GM12892 (cell line): Measurements from ENCODE around the gene ANKRD63.

Source experiments
- POLR2A ChIP-seq: IDR thresholded peaks from 2 replicates; pipeline ENCODE4 v1.6.1; 2011; ENCODE audit warnings: low read depth, low read length, control low read depth
- POLR2AphosphoS5 ChIP-seq: IDR thresholded peaks from 2 replicates; pipeline ENCODE4 v1.6.1; 2011; ENCODE audit warnings: low read depth, low read length, control low read depth

DNA sequence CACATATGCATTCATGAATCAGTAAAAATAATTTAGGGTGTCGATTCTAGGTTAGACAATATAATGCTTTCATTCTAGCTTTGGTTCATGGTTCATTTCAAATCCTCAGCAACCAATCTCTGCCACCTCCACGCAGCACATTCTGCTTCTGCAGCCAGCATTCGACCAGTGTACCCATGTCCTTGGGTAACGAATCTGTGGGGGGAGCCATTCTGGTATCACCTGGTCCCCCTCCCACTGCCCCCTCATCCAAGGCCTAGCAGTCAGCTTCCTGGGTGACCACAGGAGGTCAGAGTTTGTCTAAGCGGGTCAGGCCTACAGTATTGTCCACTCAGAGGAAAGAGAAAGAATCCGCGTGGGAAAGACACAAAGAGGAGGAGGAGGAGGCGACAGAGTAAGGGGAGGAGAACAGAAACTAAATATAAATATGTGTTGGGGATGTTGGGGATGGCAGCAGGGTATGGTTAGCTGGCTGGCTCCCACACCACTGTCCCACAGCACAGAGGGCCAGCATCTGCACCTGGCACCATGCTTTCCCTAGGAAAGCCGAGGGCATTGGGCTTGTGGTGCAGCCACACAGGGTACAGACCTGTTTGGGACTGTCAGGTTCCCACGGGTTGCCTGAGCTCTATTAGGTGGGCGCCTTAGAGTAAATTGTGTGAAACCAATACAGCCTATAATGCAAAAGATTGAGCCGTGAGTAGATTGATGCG is 31.9 kb downstream of the ANKRD63 start:
- TF ChIP-seq POLR2AphosphoS5 (no peak), POLR2A (no peak)
